HG03159 (cell line): ENCODE results near the gene UMAD1.

Experiments used
- ATAC-seq: cut with Tn5 transposase; IDR thresholded peaks from one replicate; pipeline ENCODE4 v1.9.1; 2021; ENCODE audit warnings: mild to moderate bottlenecking, moderate library complexity; ENCODE audit not compliant: unreplicated experiment

Gene UMAD1

DNA sequence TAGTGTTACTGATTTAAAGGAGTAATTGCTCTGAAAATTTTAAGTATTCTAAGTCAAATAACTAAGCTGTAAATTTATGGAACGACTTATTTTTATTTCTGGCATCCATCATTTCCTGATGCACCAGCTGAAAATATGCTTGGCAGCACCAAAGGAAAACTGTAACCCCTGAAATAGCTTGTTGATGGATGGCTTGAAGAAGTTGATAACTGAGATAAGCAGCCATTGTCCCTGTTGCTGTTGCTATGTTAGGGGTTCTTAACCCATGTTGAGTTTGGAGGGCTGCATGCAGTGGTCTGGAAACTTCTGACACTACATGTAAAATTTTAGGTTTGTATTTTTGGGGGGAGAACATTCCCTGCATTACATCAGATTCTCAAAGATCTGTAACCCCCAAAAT, 47.2 kb downstream of the UMAD1 start:
- no peak for ATAC-seq

DNA sequence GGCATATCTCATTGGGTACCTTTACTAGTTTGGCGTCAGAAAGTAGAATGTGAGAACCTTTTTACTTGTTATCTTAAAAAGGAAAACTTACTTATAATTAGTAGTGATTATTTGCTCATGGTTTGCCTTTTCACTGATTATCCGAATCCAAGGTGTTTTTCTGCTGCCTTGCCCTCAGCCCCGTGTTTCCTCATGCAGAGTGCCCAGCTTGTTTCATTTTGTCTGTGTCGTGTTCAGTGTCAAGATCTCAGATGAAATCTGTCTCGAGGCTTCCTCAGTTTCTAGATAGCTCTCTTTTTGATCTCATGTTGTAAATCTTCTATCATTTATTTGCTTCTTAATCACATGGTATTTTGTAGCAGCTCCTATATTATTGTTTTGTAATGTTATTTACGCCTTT, 47.8 kb downstream of the UMAD1 start:
- ATAC-seq, result no peak

DNA sequence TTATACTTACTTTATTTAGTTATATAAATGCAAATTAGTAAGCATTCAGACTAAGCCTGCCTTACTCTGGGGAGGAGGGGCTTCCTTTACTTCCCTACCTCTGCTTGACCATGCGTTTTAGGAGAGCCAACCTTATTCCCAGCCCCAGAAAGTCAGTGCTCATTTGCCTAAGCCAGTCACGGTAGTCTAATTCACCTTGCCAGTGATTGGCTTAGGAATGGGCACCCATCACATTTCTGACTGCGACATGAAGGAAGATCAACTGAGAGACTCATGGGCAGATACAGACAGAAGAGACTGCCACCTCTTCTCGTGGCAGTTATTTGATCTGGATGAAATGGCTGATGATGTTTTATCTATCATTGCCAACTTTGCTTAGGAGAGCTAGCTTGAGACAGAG, 48.4 kb downstream of the UMAD1 start:
- ATAC-seq, result no peak

DNA sequence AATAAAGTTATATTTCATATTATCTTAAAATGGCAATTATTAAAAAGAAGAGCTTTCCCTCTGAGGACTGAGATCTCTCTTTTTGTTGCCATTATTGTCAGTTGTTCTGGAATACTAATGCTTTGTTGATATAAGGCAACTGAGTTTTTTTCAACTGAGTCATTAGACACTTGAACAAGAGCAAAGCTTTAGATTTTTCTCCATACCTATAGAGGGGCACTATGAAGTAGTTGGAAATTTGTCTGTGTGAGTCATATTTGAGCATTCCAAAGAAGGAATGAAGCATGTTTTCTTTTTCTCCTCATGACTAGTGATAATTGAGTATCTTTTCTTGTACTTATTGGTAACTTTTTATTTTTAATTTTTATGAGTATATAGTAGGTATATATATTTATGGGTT, 53.3 kb downstream of the UMAD1 start:
- ATAC-seq, result no peak

DNA sequence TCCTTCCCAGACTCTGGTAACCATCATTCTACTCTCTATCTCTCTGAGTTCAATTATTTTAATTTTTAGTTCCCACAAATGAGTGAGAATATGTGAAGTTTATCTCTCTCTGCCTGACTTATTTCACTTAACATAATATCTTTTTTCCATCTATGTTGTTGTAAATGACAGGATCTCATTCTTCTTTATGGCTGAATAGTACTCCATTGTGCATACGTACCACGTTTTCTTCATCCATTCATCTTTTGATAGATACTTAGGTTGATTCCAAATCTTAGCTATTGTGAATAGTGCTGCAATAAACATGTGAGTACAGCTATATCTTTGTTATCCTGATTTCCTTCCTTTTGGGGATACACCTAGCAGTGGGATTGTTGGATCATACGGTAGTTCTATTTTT, 54.0 kb downstream of the UMAD1 start:
- ATAC-seq, result no peak

DNA sequence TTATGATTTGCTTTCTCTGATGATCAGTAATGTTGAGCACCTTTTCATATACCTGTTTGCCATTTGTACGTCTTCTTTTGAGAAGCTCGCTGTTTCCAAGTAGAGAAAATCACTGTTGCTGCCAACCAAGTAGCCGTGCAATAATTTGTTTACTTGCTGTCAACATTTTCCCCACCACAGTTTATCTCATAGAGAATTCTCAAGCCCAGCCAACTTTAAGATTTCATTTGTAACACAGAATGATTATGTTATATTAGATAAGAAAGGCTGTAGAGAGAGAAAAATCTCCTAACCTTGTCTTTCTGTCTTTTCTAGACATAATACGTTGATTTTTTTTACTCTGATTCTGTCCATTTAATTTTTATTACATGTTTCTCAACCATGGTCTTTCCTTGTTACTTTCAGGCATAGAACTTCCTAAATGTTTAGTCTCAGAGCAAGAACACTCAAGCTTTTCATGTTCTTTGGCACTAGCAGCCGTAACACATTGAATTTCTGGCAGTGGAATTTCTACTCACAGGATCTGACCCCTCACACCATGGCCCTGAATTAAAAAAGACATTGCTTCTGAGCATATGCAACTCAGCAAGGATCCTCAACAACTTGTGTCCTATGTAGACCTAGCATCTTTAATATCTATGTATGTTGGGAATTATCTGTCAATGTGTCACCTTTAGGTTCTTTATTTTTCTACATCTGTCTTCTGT, 54.7 kb downstream of the UMAD1 start:
- ATAC-seq, result no peak

DNA sequence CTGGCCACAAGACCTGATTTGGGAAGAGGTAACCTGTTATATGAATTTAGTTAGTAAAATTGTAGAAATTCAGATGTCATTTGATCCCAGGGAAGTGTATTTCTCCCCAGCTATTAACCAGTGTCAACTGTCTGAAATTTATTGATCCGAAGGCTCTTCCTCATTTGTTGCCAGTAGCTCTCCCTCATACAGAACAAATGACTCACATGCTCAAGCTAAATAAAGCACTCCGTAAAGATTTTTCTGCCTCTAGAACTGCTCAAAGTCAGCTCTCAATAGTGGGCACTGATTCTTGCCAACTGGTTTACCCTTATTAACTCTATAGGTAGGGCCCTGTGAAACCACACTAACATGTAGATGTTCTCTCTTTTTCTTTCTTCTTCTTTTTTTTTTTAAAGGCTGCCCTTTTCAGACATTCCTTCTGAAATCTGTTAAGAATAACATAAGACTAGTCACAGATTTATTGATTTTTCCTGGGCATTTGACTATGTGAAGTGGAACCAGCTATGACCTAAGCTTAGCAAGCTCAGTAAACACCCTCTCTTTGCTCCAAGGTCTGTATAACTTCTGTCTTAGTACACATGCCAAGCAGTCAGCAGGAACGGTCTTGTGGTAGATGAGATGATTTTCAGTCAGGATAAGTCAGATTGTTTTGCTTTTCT, 56.0 kb downstream of the UMAD1 start:
- no peak for ATAC-seq

DNA sequence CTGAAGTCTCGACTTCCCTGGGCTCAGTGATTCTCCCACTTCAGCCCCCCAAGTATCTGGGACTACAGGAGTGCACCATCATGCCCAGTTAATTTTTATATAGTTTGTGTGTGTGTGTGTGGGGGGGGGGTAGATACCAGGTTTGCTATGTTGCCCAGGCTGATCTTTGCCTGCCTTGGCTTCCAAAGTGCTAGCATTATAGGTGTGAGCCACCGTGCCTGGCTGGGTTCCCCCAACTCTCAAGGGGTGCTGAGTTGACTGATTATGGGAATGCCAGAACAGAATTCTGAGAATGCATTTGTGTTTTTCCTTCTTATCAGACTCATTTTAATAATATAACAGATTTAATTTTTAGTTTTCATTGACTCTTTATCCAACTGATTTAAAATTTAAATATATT, 58.4 kb downstream of the UMAD1 start:
- no peak for ATAC-seq

DNA sequence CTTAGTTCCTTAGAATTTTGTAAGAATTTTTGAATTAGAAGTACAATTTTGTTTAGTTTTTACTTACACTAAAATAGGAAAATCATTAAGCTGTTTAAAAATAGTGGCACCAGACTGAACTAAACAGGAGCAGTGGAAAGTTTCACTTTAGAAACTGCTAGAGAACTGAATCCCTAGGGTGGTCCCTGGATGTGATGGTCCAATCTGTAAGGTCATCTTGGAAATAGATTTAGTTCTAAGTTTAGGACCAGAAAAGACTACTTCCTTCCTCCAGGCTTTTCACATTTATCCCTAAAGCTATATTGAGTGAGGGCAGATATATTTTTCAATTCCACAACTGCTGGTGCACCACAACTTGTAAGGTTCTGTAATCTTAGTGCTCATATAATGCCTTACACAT, 58.8 kb downstream of the UMAD1 start:
- no peak for ATAC-seq

DNA sequence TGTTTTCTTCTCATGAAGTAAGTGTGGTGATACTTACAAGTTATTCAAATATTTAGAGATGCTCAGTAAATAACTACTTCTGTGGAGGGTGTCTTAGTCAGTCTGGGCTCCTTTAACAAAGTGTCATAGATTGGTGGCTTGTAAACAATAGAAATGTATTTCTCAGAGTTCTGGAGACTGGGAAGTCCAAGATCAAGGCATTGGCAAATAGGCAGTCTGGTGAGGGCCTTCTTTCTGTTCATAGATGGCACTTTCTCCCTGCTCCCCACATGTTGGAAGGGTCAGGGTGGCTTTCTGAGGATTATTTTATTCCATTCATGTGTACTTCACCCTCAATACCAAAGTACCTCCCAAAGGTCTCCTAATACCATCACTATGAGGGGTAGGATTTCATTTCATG, 59.4 kb downstream of the UMAD1 start:
- no peak for ATAC-seq

DNA sequence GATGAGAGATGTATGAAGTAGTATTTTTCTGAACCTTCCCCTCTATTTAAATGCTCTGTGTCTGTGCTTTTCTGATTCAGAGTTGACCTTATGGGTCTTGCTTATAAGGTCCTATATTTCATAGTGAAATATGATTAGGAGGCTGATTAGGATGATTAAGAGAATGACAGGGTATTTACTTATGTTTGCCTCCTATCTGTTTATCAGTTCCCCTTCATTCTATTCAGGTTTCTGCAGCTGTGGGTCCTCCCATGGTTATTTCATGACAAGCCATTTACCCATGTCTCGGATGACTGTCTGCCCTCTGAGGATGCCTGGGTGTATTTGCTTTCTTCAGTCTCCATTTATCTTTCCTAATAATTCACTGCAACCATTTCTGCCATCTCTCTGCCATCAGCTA, 61.0 kb downstream of the UMAD1 start:
- ATAC-seq, result no peak

DNA sequence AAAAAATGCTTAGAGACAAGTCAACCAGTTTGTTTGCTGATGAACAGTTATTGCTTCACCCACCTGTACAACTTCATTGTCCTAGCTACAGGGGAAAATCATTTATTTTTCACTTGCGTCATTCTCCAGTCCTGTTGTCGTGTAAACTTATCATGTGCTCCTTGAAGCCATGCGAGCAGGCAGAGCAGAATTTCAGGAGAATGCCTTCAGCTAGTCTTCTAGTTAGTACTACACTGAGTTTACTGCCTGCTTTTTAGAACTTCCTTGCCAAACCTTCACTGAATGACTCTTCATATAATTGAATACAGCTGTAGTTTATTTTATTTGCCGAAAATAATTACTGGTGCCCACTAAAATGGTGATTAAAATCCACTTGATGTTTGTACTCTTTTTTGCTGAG, 62.3 kb downstream of the UMAD1 start:
- no peak for ATAC-seq

DNA sequence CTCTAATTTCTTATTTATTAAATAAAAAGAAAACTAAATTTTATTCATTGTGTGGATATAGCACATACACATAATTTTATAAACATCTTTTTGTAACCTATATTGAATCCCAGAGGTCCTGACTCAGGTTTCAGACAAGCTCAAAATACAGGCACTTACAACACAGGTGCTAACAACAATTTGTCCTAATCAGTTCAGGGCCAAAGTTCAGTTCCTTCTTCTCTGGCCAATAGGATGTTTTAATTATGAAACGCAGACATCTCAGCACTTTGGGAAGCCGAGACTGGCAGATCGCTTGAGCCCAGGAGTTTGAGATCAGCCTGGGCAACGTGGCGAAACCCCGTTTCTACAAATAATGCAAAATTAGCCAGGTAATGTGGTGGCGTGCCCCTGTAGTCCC, 62.9 kb downstream of the UMAD1 start:
- no peak for ATAC-seq

DNA sequence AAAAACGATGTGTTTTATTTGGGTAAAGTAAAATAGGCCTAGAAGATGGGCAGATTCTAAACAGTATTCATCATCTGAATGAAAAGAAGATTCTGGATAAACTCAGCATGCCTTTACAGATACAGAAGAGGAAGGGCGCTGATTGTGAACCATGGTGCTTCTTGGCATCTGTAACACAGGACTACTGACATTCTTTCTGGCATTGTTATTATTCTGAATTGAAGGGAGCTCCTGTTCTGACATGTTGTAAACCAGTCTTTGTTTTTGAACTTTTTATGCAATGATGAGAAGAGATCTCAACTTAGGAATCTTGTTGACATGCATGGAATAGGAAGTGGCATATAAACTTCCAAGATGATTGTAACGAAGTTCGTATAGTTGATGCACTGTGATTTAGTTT, 64.3 kb downstream of the UMAD1 start:
- no peak for ATAC-seq

DNA sequence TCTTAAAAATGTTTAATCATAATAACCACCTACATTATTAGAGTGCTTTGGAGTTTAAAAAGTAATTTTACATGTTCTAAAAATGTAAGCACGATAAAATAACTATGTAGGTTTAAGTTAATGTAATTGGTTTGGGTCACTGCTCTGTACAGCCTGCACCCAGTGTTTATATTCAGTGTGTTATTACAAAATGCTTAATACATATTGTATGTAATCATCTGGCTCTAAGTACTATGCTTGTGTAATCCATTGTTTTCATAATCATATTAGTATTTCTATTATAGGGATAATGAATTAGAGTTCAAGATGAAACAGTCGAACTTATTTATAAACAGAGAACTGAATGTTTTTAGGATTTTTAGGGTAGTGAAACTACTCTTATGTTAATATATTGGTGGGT, 64.8 kb downstream of the UMAD1 start:
- ATAC-seq, result no peak

DNA sequence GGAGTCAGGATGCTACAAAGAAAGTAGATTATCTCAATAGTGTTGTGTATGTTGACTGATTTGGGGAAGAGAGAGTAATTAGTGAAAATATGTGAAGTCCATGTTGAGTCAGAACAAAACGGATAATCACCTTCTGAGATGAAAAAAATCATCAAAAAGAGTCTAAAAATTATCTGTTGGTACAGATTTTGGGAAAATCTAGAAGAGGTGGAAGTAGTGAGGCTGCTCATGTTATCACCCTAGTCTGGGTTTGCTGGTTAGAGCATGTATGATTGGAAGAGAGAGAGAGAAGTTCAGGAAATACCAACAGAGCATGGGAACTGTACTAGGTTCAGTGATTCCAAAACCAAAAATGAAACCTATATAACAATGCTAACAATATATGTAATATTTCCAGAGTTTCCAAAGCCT, 65.6 kb downstream of the UMAD1 start:
- peak; percentile 64 for ATAC-seq

DNA sequence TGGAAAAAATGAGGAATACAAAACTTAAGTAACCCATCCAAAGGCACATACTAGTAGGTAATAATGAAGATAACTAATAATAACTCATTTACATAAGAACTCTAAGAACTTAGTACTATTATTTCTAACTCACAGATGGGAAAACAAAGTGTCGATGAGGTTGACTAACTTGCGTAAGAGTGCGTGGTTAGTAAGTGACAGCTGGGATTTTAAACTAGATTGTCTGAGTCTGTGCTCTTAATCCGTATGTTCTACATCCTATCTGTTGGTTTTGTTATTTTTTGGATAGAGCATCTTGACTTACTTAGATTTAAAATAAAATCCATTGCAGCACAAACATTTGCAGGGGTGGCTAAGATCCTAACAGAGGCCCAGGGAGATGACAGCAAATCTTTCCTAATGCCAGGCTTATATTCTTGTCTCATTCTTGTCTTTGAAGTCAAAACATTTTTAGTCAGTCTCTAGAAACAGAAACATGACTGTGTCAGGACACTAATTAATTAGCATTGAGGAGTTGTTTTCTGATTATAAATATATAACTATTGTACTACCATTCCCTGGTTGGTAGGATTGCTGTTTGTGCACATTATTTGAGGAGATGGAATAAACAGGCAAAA, 66.1 kb downstream of the UMAD1 start:
- ATAC-seq, result no peak

DNA sequence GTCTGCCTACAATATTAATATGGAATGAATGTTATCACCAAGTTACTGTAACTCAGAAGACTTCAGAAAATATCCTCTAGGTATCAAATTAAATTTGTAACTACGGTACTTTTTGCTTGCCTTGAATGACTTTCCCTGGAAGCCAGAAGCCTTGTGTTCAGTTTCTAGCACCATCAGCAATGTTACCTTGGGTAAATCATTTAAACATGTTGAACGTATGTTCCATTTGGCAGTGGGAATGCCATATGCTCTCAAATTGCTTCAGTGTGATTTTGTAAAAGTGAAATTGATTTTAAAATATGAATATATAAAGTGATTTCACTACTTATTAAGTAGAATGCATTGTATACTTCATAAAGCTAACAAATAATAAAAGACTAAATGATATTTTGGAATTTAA, 66.7 kb downstream of the UMAD1 start:
- ATAC-seq, result no peak

DNA sequence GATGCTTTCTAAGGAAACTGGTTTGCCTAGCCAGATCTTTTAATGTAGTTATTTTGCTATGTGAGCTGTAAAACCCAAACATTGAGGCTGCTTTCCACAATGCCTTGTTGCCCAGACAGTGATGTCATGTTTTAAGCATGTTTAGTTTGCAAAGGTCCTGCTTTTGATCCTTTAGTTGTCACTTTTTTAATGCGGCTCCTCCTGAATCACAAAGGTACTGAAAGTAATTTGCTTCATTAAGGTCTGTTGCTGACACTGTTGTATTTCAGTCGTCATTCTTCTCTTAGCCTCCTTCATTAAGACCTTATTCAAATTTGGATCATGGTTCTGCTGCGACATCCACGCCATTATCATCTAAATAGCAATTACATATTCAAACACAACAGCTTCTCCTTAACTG, 67.3 kb downstream of the UMAD1 start:
- no peak for ATAC-seq

DNA sequence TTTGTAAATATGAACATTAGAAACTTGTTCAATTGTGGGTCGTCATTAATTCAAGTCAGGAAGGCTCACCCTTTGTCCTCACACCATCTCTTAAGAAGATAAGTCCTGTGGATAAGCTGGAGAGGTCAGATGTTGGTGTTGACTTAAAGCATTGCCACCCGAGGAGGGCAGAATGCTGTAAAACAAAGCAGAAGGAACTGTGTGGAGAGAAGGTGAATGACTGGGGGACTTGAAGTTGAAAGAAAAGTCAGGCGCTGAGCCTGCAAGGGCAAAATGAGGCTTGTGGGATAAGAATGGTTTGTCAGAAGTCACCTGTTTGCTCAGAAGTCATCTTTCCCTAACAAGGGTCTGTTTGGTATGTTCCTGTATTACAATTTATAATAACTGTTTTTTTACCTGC, 68.7 kb downstream of the UMAD1 start:
- ATAC-seq, result no peak

DNA sequence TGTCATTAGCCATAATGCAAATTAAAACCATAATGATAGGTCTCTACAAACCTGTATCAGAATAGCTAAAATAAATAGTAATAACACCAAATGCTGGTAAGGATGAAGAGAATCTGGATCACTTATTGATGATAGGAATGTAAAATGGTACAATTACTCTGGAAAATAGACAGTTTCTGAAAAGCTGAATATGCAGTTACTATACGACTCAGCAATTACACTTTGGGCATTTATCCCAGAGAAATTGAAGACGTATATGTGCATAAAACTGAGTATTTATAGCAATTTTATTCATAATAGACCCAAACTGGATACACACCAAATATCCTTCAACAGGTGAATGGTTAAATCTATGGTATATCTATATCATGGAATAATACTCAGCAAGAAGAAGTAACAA, 69.9 kb downstream of the UMAD1 start:
- ATAC-seq, result no peak

DNA sequence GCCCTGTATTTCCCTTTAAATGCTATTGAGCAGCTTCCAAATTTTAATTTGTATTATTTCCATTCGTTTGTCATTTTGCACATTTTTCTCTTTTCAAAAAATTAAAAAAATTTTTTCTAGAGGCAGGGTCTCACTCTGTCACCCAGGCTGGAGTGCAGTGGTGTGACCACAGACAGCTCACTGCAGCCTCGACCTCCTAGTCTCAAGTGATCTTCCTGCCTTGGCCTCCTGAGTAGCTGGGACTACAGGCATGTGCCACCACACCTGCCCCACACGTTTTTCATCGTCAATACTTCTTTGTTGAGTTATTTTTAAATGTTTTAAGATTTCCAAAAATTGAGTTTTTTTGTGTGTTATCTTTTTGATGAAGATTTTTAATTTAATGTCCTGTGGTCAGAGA, 73.2 kb downstream of the UMAD1 start:
- no peak for ATAC-seq

DNA sequence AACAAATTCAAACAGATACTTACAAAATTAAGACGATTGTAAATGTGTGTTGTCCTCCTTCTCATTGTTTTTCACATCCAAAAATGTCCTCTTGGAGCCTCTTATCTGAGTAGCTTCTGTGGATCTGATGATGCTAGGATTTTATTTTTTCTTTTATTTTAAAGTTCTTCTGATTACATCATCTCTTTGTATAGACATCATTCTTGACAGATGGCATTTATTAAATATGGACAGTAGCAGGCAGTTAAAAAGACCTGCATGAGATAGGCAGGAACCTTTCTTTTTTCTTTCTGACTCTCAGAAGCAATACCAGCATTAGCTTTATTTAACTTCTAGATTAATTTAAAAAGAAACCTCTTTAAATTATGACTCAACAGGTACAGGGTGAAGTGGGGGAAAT, 77.9 kb downstream of the UMAD1 start, which contains the start of gene RPA3:
Gene RPA3 (minus strand): TSS at position 116 of the 400 bp plus-strand sequence. CDS start 78,189 bp downstream, outside the sequence.
- ATAC-seq, result no peak
